GM21526 (cell line): ENCODE measurements around the gene C16orf86.

Experiments
- ATAC-seq: cut with Tn5 transposase; IDR thresholded peaks from one replicate; pipeline ENCODE4 v1.9.1; 2021; ENCODE audit warnings: moderate library complexity; ENCODE audit not compliant: unreplicated experiment, low FRiP score

The C16orf86 gene

GRCh38 chr16:67653128-67653788 lies 13.4 kb upstream of the C16orf86 start:
- ATAC-seq, result no peak

GRCh38 chr16:67653789-67654402 lies 12.7 kb upstream of the C16orf86 start:
- ATAC-seq, result no peak

GRCh38 chr16:67654403-67654911 lies 12.2 kb upstream of the C16orf86 start:
- no peak for ATAC-seq

GRCh38 chr16:67655363-67655762 lies 11.3 kb upstream of the C16orf86 start:
- ATAC-seq, result no peak

- no peak for ATAC-seq
Measured at GRCh38 chr16:67656344-67657016, 10.1 kb upstream of the C16orf86 start.

GRCh38 chr16:67657017-67657608 lies 9.5 kb upstream of the C16orf86 start:
- ATAC-seq, result no peak

GRCh38 chr16:67657751-67658518 lies 8.7 kb upstream of the C16orf86 start:
- ATAC-seq, result no peak

GRCh38 chr16:67658849-67659674 lies 7.6 kb upstream of the C16orf86 start:
- ATAC-seq, result no peak

GRCh38 chr16:67659675-67660563 lies 6.7 kb upstream of the C16orf86 start, which contains the start of gene ACD:
ACD (minus strand) TSS chr16:67660260; CDS start chr16:67660220, 40 bp downstream.
- ATAC-seq, result peak; percentile 50

- peak; percentile 55 for ATAC-seq
Measured at GRCh38 chr16:67660564-67661028, 6.0 kb upstream of the C16orf86 start, which contains the start of gene PARD6A. PARD6A (plus strand) TSS chr16:67660960; CDS start chr16:67661039, 79 bp downstream.

GRCh38 chr16:67661101-67661761 lies 5.4 kb upstream of the C16orf86 start:
- ATAC-seq, result no peak

- ATAC-seq, result no peak
Measured at GRCh38 chr16:67661886-67662652, 4.5 kb upstream of the C16orf86 start.

- no peak for ATAC-seq
Measured at GRCh38 chr16:67662653-67663010, 4.0 kb upstream of the C16orf86 start.

- no peak for ATAC-seq
Measured at GRCh38 chr16:67663151-67663876, 3.3 kb upstream of the C16orf86 start.

- no peak for ATAC-seq
Measured at GRCh38 chr16:67663877-67664222, 2.8 kb upstream of the C16orf86 start.

- ATAC-seq, result no peak
Measured at GRCh38 chr16:67664258-67664657, 2.4 kb upstream of the C16orf86 start.

- no peak for ATAC-seq
Measured at GRCh38 chr16:67664871-67665270, 1.7 kb upstream of the C16orf86 start.
